H9 (cell line): ENCODE data around the gene RAD17. TPM values are rescaled to one million over a fixed set of nuclear protein-coding genes. Genes with fewer than 3 reads are reported as not detected.

ENCODE experiments used
- DNase-seq: peaks from one replicate; pipeline ENCODE4 v3.0.0-alpha.2; 2017
- H2AFZ ChIP-seq: one replicate; pipeline ENCODE4 v1.6.1; 2013; ENCODE audit warnings: mild to moderate bottlenecking, low read length, control low read depth, moderate library complexity
- H2AK5ac ChIP-seq: 2 replicates; pipeline ENCODE4 v1.6.1; 2013; ENCODE audit warnings: low read length, control low read depth, mixed read lengths; ENCODE audit not compliant: insufficient read length
- H2BK120ac ChIP-seq: one replicate; pipeline ENCODE4 v1.6.1; 2013; ENCODE audit warnings: low read depth, mild to moderate bottlenecking, low read length, control low read depth, inconsistent platforms; ENCODE audit not compliant: poor library complexity, severe bottlenecking
- H2BK12ac ChIP-seq: 2 replicates; pipeline ENCODE4 v1.6.1; 2013; ENCODE audit warnings: low read length, control low read depth, mixed read lengths, low read depth; ENCODE audit not compliant: insufficient read length
- H2BK15ac ChIP-seq: 2 replicates; pipeline ENCODE4 v1.6.1; 2013; ENCODE audit warnings: low read depth, low read length, control low read depth
- H2BK20ac ChIP-seq: one replicate; pipeline ENCODE4 v1.6.1; 2013; ENCODE audit warnings: low read depth, mild to moderate bottlenecking, low read length, control low read depth, inconsistent platforms; ENCODE audit not compliant: poor library complexity, severe bottlenecking
- H2BK5ac ChIP-seq: 2 replicates; pipeline ENCODE4 v1.6.1; 2013; ENCODE audit warnings: low read length, control low read depth, mixed read lengths; ENCODE audit not compliant: insufficient read length
- H3K14ac ChIP-seq: 2 replicates; pipeline ENCODE4 v1.6.1; 2013; ENCODE audit warnings: low read length, control low read depth; ENCODE audit not compliant: insufficient read depth
- H3K18ac ChIP-seq: 2 replicates; pipeline ENCODE4 v1.6.1; 2013; ENCODE audit warnings: low read depth, mild to moderate bottlenecking, mixed read lengths, low read length, control low read depth; ENCODE audit not compliant: insufficient read length
- H3K23ac ChIP-seq: 2 replicates; pipeline ENCODE4 v1.6.1; 2013; ENCODE audit warnings: low read length, control low read depth, mixed read lengths, low read depth; ENCODE audit not compliant: insufficient read length
- H3K23me2 ChIP-seq: 2 replicates; pipeline ENCODE4 v1.6.1; 2013; ENCODE audit warnings: low read depth, mild to moderate bottlenecking, mixed read lengths, low read length, control low read depth; ENCODE audit not compliant: insufficient read length, poor library complexity, severe bottlenecking
- H3K27ac ChIP-seq: 2 replicates; pipeline ENCODE4 v1.5.1; 2013; ENCODE audit warnings: low read length, control low read depth, mixed read lengths, low read depth; ENCODE audit not compliant: insufficient read length
- H3K27me3 ChIP-seq: 2 replicates; pipeline ENCODE4 v1.6.1; 2013; ENCODE audit warnings: low read length, control low read depth, inconsistent platforms; ENCODE audit not compliant: insufficient read depth
- H3K4ac ChIP-seq: 2 replicates; pipeline ENCODE4 v1.6.1; 2013; ENCODE audit warnings: low read depth, mild to moderate bottlenecking, control low read depth, inconsistent platforms, low read length, moderate library complexity
- H3K4me1 ChIP-seq: 2 replicates; pipeline ENCODE4 v1.6.1; 2013; ENCODE audit warnings: low read length, control low read depth, inconsistent platforms; ENCODE audit not compliant: insufficient read depth
- H3K4me2 ChIP-seq: 2 replicates; pipeline ENCODE4 v1.6.1; 2013; ENCODE audit warnings: low read length, control low read depth, mixed read lengths; ENCODE audit not compliant: insufficient read length, insufficient read depth
- H3K56ac ChIP-seq: 2 replicates; pipeline ENCODE4 v1.6.1; 2013; ENCODE audit warnings: low read depth, mild to moderate bottlenecking, mixed read lengths, low read length, control low read depth; ENCODE audit not compliant: insufficient read length
- H3K79me1 ChIP-seq: 2 replicates; pipeline ENCODE4 v1.6.1; 2013; ENCODE audit warnings: low read depth, mild to moderate bottlenecking, moderate library complexity, low read length, control low read depth, inconsistent platforms; ENCODE audit not compliant: insufficient read depth, poor library complexity, severe bottlenecking
- H3K79me2 ChIP-seq: 2 replicates; pipeline ENCODE4 v1.6.1; 2013; ENCODE audit warnings: low read length, control low read depth, inconsistent platforms; ENCODE audit not compliant: insufficient read depth
- H3K9ac ChIP-seq: 2 replicates; pipeline ENCODE4 v1.6.1; 2013; ENCODE audit warnings: low read length, control low read depth, mixed read lengths; ENCODE audit not compliant: insufficient read length; ENCODE audit errors: extremely low read depth
- H3K9me3 ChIP-seq: one replicate; pipeline ENCODE4 v1.6.1; 2013; ENCODE audit warnings: low read depth, low read length, inconsistent platforms; ENCODE audit not compliant: control insufficient read depth
- H3T11ph ChIP-seq: one replicate; pipeline ENCODE4 v1.6.1; 2013; ENCODE audit warnings: mild to moderate bottlenecking, low read length, control low read depth, inconsistent platforms
- H4K20me1 ChIP-seq: one replicate; pipeline ENCODE4 v1.6.1; 2013; ENCODE audit not compliant: control insufficient read depth, insufficient read length, insufficient read depth
- H4K5ac ChIP-seq: 2 replicates; pipeline ENCODE4 v1.6.1; 2013; ENCODE audit warnings: low read depth, mild to moderate bottlenecking, mixed read lengths, low read length, control low read depth; ENCODE audit not compliant: insufficient read length
- H4K8ac ChIP-seq: replicated peaks from 2 replicates; pipeline ENCODE4 v1.6.1; 2013; ENCODE audit warnings: low read length, control low read depth, mixed read lengths, low read depth; ENCODE audit not compliant: insufficient read length
- H4K91ac ChIP-seq: 2 replicates; pipeline ENCODE4 v1.6.1; 2013; ENCODE audit warnings: low read depth, mild to moderate bottlenecking, moderate library complexity, mixed read lengths, low read length, control low read depth; ENCODE audit not compliant: insufficient read length
- H3K27ac Mint-ChIP-seq, 3 experiments: 2 replicates in 2 of 3; 3 replicates in 1 of 3; pipeline ENCODE4 v1.8.0; 2020 to 2021; ENCODE audit warnings: mixed read lengths in 3 of 3, mild to moderate bottlenecking in 1 of 3, moderate library complexity in 1 of 3
- H3K27me3 Mint-ChIP-seq: 2 replicates; pipeline ENCODE4 v1.8.0; 2021; ENCODE audit warnings: low read depth, mild to moderate bottlenecking, moderate library complexity, mixed read lengths
- H3K36me3 Mint-ChIP-seq, 3 experiments: 2 replicates in 2 of 3; 3 replicates in 1 of 3; pipeline ENCODE4 v1.8.0; 2020 to 2021; ENCODE audit warnings: low read depth in 3 of 3, mixed read lengths in 3 of 3; ENCODE audit not compliant: insufficient read depth in 1 of 3
- H3K4me1 Mint-ChIP-seq, 2 experiments: 2 replicates each; pipeline ENCODE4 v1.8.0; 2020; ENCODE audit warnings: mixed read lengths in 2 of 2
- H3K4me3 Mint-ChIP-seq, 2 experiments: 2 replicates in 1 of 2; 3 replicates in 1 of 2; pipeline ENCODE4 v1.8.0; 2020 to 2021; ENCODE audit warnings: mild to moderate bottlenecking in 2 of 2, mixed read lengths in 2 of 2, moderate library complexity in 1 of 2
- H3K9me3 Mint-ChIP-seq, 2 experiments: 2 replicates in 1 of 2; 3 replicates in 1 of 2; pipeline ENCODE4 v1.8.0; 2020; ENCODE audit warnings: mild to moderate bottlenecking in 2 of 2, mixed read lengths in 2 of 2, moderate library complexity in 1 of 2
- CTCF ChIP-seq: fragments of 200-600 bp; sonication (generic); conservative IDR thresholded peaks from 3 replicates; pipeline ENCODE4 v1.8.0; 2021; ENCODE audit warnings: antibody characterized with exemption, mild to moderate bottlenecking
- total RNA-seq: library from RNA; stranded (reverse); gene quantifications from 2 replicates; pipeline ENCODE4 v1.2.1, GENCODE V29; 2021

The RAD17 gene
- total RNA-seq, 1 experiment from 2014 or later: 31.9 TPM

- no peak for TF ChIP-seq CTCF
- Histone ChIP-seq H2BK120ac (no peak overlapping the region), H3K4ac (no peak overlapping the region), H3K23ac (no peak overlapping the region), H3K4me2 (no peak overlapping the region), H2BK5ac (no peak overlapping the region), H3K4me1 (peaks cover 4% of the 10 kb centered on the region; the same call in 1 of the 2 replicates), H3K23me2 (no peaks in the 10 kb centered on the region), H2AK5ac (no peak overlapping the region), H3K27me3 (no peaks in the 10 kb centered on the region), H4K91ac (no peak overlapping the region), H3K9me3 (no peaks in the 10 kb centered on the region), H3K27ac (no peak overlapping the region), H3K79me2 (no peaks in the 10 kb centered on the region), H3K56ac (no peak overlapping the region), H2BK20ac (no peak overlapping the region), H3K18ac (no peak overlapping the region), H2BK15ac (no peak overlapping the region), H3K9ac (no peak overlapping the region), H3T11ph (no peak overlapping the region), H3K79me1 (no peaks in the 10 kb centered on the region), H4K20me1 (no peaks in the 10 kb centered on the region), H2AFZ (no peak overlapping the region), H4K8ac (no peak overlapping the region), H3K14ac (no peak overlapping the region), H2BK12ac (no peak overlapping the region), H4K5ac (no peak overlapping the region)
- no peaks in the 10 kb centered on the region for H3K9me3 Mint-ChIP-seq
- H3K4me3 Mint-ChIP-seq: no peak overlapping the region
- H3K27me3 Mint-ChIP-seq: no peaks in the 10 kb centered on the region
- peaks cover 5 to 7% of the 10 kb centered on the region in 2 experiments for H3K4me1 Mint-ChIP-seq
- peaks cover 15 to 25% (median 25%) of the 10 kb centered on the region in 3 experiments; a peak in 6 of 7 replicates for H3K36me3 Mint-ChIP-seq
- DNase-seq: no peak
- H3K27ac Mint-ChIP-seq: no peak overlapping the region
These were observed 19.0 kb upstream of the RAD17 start for GRCh38 chr5:69350664-69351063.
